Parathyroid adenoma (tissue), 2 donors: ENCODE measurements around the gene MATCAP1.

ENCODE experiments used
- H2AFZ ChIP-seq: fragments of 300-600 bp; sonication (generic); one replicate; pipeline ENCODE4 v1.7.0; 2017; ENCODE audit warnings: antibody characterized with exemption, mild to moderate bottlenecking
- H3K27ac ChIP-seq: fragments of 300-600 bp; sonication (generic); one replicate; pipeline ENCODE4 v1.7.0; 2017
- H3K27me3 ChIP-seq: fragments of 300-600 bp; sonication (generic); one replicate; pipeline ENCODE4 v1.7.0; 2017; ENCODE audit warnings: low read length; ENCODE audit not compliant: control insufficient read depth, insufficient read depth
- H3K36me3 ChIP-seq: fragments of 300-600 bp; sonication (generic); one replicate; pipeline ENCODE4 v1.7.0; 2017; ENCODE audit warnings: low read length; ENCODE audit not compliant: control insufficient read depth, insufficient read depth
- H3K4me1 ChIP-seq: fragments of 300-600 bp; sonication (generic); one replicate; pipeline ENCODE4 v1.7.0; 2017; ENCODE audit warnings: control low read depth
- H3K4me2 ChIP-seq: fragments of 300-600 bp; sonication (generic); one replicate; pipeline ENCODE4 v1.7.0; 2017; ENCODE audit warnings: low read length
- H3K4me3 ChIP-seq: fragments of 300-600 bp; sonication (generic); one replicate; pipeline ENCODE4 v1.7.0; 2017; ENCODE audit warnings: low read depth, low read length
- H3K79me2 ChIP-seq: fragments of 300-600 bp; sonication (generic); one replicate; pipeline ENCODE4 v1.7.0; 2017; ENCODE audit warnings: control low read depth
- H3K9ac ChIP-seq: fragments of 300-600 bp; sonication (generic); one replicate; pipeline ENCODE4 v1.7.0; 2017; ENCODE audit warnings: mild to moderate bottlenecking
- H3K9me3 ChIP-seq: fragments of 300-600 bp; sonication (generic); one replicate; pipeline ENCODE4 v1.7.0; 2017; ENCODE audit warnings: low read length; ENCODE audit not compliant: control insufficient read depth
- TF ChIP-seq, protein P1 (sequence below): fragments of 300-600 bp; sonication (generic); IDR thresholded peaks from one replicate; pipeline ENCODE4 v1.7.0; 2017; ENCODE audit warnings: antibody characterized with exemption, mild to moderate bottlenecking
- donor health status: primary hyperparathyroidism.

The MATCAP1 gene

DNA sequence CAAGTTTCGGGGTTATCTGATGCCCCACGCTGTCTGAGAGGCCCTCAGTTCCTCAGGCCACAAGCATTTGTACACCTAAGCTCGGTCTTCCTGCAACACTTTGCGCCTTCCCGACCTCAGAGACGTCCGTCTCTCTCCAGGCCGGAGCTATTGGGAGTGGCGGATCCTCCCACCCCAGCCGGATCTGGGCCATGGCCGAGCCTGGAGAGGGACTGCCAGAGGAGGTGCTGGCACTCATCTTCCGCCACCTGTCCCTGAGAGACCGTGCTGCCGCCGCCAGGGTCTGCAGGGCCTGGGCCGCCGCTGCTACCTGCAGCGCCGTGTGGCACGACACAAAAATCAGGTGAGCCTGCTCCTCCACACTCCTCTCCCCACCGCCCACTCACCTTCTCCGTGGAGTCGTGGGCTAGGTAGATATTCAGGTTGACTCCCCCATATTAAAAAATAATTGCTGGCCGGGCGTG is 22.1 kb downstream of the MATCAP1 start:
- Histone ChIP-seq H3K4me3 (peak overlapping the region; percentile 95), H3K9me3 (no peaks in the 10 kb centered on the region), H3K79me2 (no peaks in the 10 kb centered on the region), H2AFZ (peak overlapping the region; percentile 82), H3K36me3 (no peaks in the 10 kb centered on the region), H3K27me3 (no peaks in the 10 kb centered on the region), H3K9ac (no peak overlapping the region), H3K4me1 (peaks cover 11% of the 10 kb centered on the region), H3K4me2 (peak overlapping the region; percentile 95), H3K27ac (no peak overlapping the region)
- TF ChIP-seq, protein P1, sequence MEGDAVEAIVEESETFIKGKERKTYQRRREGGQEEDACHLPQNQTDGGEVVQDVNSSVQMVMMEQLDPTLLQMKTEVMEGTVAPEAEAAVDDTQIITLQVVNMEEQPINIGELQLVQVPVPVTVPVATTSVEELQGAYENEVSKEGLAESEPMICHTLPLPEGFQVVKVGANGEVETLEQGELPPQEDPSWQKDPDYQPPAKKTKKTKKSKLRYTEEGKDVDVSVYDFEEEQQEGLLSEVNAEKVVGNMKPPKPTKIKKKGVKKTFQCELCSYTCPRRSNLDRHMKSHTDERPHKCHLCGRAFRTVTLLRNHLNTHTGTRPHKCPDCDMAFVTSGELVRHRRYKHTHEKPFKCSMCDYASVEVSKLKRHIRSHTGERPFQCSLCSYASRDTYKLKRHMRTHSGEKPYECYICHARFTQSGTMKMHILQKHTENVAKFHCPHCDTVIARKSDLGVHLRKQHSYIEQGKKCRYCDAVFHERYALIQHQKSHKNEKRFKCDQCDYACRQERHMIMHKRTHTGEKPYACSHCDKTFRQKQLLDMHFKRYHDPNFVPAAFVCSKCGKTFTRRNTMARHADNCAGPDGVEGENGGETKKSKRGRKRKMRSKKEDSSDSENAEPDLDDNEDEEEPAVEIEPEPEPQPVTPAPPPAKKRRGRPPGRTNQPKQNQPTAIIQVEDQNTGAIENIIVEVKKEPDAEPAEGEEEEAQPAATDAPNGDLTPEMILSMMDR = no peak

DNA sequence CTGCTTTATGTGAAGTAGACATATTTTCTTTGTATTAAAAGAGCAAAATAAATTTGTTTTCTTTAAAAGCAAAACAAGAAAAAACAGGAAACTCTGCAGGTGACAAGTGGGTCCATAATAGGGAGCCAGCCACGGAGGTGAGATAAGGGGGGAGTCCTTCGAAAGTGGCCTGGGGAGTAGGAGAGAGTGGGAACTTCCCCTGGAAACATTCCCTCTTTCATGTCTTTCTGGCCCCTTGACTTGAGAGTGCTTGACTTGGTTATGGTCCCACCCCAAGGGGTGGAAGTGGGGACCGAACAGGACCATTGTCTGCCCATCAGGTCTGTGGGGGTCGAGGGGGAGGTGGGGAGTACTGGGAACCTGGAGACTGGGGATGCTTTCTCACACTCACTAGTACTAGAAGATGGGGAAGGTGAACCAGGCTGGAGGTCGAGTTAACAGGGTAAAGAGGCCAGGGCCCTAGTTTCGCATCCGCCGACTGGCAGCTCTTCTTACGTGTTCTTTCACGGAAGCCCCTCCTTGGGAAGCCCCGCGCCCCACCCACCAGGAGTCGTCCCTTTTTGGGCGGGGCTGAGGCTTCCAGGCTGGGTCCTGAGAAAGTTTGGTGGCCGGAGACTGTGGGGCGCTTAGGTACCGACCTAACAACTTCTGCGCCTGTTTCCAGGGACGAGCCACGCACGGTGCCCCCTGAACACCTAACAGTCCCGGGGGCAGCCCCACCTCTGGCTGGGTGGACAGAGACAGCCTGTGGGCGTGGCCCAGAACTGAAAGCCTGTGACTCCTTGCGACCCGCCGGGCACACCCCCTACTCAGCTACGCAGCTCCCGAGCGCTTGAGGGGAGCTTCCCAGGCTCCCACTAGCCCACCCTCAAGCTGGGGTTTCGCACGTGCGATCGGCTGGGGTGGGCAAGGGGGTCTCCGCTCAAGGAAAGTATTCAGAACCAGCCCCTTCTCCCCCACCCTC is 24.8 kb downstream of the MATCAP1 start:
- TF ChIP-seq, protein P1 = no peak
- H3K4me3 ChIP-seq = peak overlapping the region; percentile 95
- peak overlapping the region; percentile 3 for H3K9ac ChIP-seq
- H3K79me2 ChIP-seq = no peaks in the 10 kb centered on the region
- H3K4me1 ChIP-seq = peaks cover 7% of the 10 kb centered on the region
- H3K27ac ChIP-seq = peak overlapping the region; percentile 43
- H3K36me3 ChIP-seq = no peaks in the 10 kb centered on the region
- no peaks in the 10 kb centered on the region for H3K9me3 ChIP-seq
- no peaks in the 10 kb centered on the region for H3K27me3 ChIP-seq
- peak overlapping the region; percentile 82 for H2AFZ ChIP-seq
- peak overlapping the region; percentile 95 for H3K4me2 ChIP-seq

DNA sequence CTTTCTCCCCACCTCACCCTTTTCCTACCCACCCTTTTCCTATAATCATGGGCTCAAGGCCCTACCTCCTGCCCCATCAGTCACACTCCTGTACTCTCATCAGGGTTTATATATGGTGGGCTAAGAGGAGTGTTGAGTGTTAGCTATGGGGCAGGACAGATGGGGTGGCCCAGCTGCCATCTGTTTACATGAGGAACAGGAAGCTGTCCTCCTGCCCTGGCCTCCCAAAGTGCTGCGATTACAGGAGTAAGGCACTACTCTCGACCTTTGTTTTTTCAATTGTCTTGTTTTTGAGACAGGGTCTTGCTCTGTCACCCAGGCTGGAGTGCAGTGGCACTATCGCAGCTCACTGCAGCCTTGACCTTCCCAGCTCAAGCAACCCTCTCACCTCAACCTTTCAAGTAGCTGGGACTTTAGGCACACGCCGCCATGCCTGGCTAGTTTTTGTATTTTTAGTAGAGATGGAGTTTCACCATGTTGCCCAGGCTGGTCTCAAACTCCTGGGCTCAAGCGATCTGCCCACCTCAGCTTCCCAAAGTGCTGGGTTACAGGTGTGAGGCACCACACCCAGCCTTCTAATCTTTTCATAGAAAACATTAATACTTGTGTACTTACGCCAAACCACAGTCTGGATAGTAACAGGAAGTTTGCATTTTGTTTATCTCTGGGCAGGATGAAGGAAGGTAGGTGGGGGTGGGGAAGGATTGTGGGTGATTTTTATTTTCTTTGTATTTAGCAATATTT is 25.7 kb downstream of the MATCAP1 start:
- Histone ChIP-seq H3K9me3 (no peaks in the 10 kb centered on the region), H3K4me2 (no peak overlapping the region), H3K27me3 (no peaks in the 10 kb centered on the region), H3K79me2 (no peaks in the 10 kb centered on the region), H3K36me3 (no peaks in the 10 kb centered on the region), H3K4me3 (no peak overlapping the region), H2AFZ (no peak overlapping the region), H3K4me1 (peaks cover 5% of the 10 kb centered on the region), H3K9ac (no peak overlapping the region), H3K27ac (no peak overlapping the region)
- TF ChIP-seq, protein P1 = no peak

DNA sequence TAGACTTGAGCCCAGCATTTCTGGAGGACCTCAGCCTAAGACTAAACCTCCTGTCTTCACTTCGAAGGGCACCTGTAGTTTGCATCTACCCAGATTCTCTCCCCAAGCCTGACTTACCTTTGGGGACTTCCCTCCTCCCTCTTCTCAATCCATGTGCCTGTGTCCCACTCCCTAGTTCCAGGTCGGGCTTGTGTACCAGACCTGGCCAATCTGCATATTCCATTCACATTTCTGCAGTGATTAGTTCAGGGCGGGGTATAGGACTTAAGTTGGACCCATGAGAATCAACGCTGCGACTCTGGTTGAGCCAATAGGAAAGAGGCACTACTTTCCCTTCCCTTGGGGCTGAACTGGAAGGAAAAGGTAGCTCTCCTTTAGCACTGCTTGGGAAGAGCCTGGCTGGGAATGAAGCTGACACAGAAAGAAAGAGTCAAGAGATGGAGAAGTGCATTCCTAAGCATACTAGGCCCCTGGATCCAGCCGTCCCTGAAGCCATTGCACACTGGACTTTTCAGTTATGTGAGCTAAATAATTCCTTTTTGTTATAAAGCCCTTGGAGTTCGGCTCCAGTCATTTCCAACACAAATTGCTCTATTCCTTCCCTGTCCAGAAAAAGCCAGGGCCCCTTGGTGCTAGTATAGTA is 26.5 kb downstream of the MATCAP1 start:
- Histone ChIP-seq H3K4me1 (peaks cover 5% of the 10 kb centered on the region), H3K9ac (no peak overlapping the region), H3K27ac (no peak overlapping the region), H3K36me3 (no peaks in the 10 kb centered on the region), H3K4me3 (no peak overlapping the region), H3K27me3 (no peaks in the 10 kb centered on the region), H3K4me2 (no peak overlapping the region), H3K79me2 (no peaks in the 10 kb centered on the region), H3K9me3 (no peaks in the 10 kb centered on the region), H2AFZ (no peak overlapping the region)
- TF ChIP-seq, protein P1 = no peak
